Hypothalamus (tissue), 51 donors: ENCODE measurements around the gene NUDT9.
"Not testable (repeated sequence)": the region's sequence is repeated elsewhere in the genome, so short reads cannot be mapped to it uniquely, and the experiment has no call there.

Experiments used
- DNase-seq, 51 donors: peaks; one replicate each; lab custom pipeline; 2025; lab: John Stamatoyannopoulos, UW

NUDT9 gene

GRCh38 chr4:87422104-87423052 lies at the start of gene NUDT9:
Gene NUDT9 (plus strand): TSS chr4:87422573. CDS start chr4:87422906, 333 bp downstream.
- DNase-seq: peak; percentile 54 to 96 (median 87)

- DNase-seq: peak in 8 of 51 donors; percentile 1 to 35 (median 7)
Observed at GRCh38 chr4:87375719-87376291, 46.6 kb upstream of the NUDT9 start.

GRCh38 chr4:87377816-87378215 lies 44.6 kb upstream of the NUDT9 start:
- DNase-seq: no peak

GRCh38 chr4:87382116-87382515 lies 40.3 kb upstream of the NUDT9 start:
- no peak for DNase-seq

GRCh38 chr4:87382931-87383330 lies 39.4 kb upstream of the NUDT9 start:
- DNase-seq: no peak

- DNase-seq: not testable (repeated sequence)
Observed at GRCh38 chr4:87384466-87385132, 37.8 kb upstream of the NUDT9 start.

- DNase-seq: no peak
Observed at GRCh38 chr4:87387237-87387636, 35.1 kb upstream of the NUDT9 start.

- DNase-seq: no peak
Observed at GRCh38 chr4:87388901-87389300, 33.5 kb upstream of the NUDT9 start.

- not testable (repeated sequence) for DNase-seq
Observed at GRCh38 chr4:87390055-87390454, 32.3 kb upstream of the NUDT9 start.

- DNase-seq: no peak
Observed at GRCh38 chr4:87390551-87390890, 31.9 kb upstream of the NUDT9 start.

- DNase-seq: peak; percentile 29 to 87 (median 73)
Observed at GRCh38 chr4:87390891-87391575, 31.3 kb upstream of the NUDT9 start, which contains the start of gene HSD17B11. Gene HSD17B11 (minus strand): TSS chr4:87391188. CDS start chr4:87391070, 118 bp downstream.

GRCh38 chr4:87391576-87392054 lies 30.8 kb upstream of the NUDT9 start:
- peak in 2 of 51 donors; percentile 41 to 73 for DNase-seq

- no peak for DNase-seq
Observed at GRCh38 chr4:87392183-87392582, 30.2 kb upstream of the NUDT9 start.

- DNase-seq: not testable (repeated sequence)
Observed at GRCh38 chr4:87395073-87395472, 27.3 kb upstream of the NUDT9 start.

GRCh38 chr4:87395851-87396250 lies 26.5 kb upstream of the NUDT9 start:
- not testable (repeated sequence) for DNase-seq

GRCh38 chr4:87399148-87399547 lies 23.2 kb upstream of the NUDT9 start:
- no peak for DNase-seq

- no peak for DNase-seq
Observed at GRCh38 chr4:87399954-87400353, 22.4 kb upstream of the NUDT9 start.

- not testable (repeated sequence) for DNase-seq
Observed at GRCh38 chr4:87403732-87404131, 18.6 kb upstream of the NUDT9 start.

- no peak for DNase-seq
Observed at GRCh38 chr4:87405211-87405820, 17.1 kb upstream of the NUDT9 start.

- DNase-seq: no peak
Observed at GRCh38 chr4:87406462-87406861, 15.9 kb upstream of the NUDT9 start.
